NCI-H146 treated with DMSO at 0.1 percent for 48 hours (cell line): ENCODE results near the gene CDC42EP5.
"Not testable (repeated sequence)": the region's sequence is repeated elsewhere in the genome, so short reads cannot be mapped to it uniquely, and the experiment has no call there.

Experiments
- DNase-seq: peaks from one replicate; lab custom pipeline; 2025; ENCODE audit not compliant: unreplicated experiment; lab: John Stamatoyannopoulos, UW

CDC42EP5 gene

DNA sequence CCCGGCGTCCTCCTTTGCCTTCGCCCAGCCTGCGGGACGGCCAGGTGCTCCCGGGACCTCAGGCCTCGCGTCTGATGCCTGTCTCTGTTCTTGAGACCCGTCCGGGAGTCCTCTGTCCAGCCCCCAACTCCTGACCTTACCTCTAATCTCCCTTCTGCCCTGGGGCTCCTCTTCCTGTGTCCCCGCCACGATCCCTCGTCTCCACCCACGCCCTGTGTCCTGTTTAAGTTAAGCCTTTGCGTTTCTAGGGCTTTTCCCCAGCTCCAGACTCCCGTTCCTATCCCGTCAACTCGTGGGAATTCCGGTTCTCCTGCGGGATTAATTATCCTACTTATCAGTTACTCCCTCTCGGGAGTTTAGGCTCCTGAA is 23.4 kb downstream of the CDC42EP5 start:
- DNase-seq = no peak

DNA sequence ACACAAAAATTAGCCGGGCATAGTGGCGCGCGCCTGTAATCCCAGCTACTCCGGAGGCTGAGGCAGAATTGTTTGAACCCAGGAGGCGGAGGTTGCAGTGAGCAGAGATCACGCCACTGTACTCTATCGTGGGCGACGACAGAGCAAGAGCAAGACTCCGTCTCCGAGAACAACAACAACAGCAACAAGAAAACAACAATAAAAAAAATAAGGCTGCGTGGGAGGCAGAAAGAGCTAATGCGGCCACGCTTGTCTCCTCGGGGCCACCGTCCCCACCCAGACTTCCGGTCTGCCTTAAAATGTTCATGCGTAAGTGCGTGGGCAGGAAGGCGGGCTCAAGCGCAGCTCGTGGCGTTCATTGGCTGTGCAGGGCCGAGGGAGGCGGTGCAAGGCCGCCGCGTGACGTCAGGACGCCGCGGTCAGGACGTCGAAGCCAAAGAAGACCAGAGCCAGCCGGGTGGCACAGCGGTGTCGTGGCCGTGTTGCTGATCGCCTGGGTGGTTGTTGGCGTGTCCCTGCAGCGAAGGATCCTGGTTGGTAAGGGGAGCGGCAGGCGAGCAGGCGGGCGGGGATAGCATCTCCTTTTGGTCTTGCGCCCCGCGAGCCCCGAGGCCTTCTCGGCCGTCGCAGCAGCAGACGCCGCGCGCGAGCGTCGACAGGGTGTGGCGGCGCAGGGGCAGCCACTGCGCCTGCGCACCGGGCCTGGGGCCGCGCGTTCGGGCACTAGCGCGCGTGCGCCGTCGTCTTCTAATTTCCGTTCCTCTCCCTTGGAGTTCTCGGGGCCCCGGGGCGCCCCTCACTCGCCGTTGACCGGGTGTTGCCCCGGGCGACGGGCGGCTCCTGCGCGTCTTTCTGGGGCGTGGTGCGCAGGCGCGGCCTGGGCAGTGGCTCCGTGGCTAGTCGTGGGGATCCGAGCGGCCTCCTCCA is 24.1 kb downstream of the CDC42EP5 start, which contains the start of gene LENG8:
Gene LENG8, plus strand, starts transcription at position 426 of the 927 bp plus-strand sequence. CDS start 2,146 bp downstream, outside the sequence.
- DNase-seq = peak; percentile 96

GRCh38 chr19:54448040-54448773 is 24.9 kb downstream of the CDC42EP5 start:
- no peak for DNase-seq

- not testable (repeated sequence) for DNase-seq
These were observed 26.7 kb downstream of the CDC42EP5 start for GRCh38 chr19:54446349-54446748.

DNA sequence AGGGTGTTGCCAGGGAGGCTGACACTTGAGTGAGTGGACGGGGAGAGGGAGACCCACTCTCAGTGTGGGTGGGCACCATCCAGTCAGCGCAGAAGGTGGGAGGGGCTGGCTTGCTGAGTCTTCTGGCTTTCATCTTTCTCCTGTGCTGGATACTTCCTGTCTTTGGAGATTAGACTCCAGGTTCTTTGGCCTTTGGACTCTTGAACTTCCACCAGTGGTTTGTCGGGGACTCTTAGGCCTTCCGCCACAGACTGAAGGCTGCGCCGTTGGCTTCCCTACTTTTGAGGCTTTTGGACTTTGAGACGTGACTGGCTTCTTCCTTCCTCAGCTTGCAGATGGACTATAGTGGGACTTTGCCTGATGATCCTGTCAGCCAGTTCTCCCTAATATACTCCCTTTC is 28.4 kb downstream of the CDC42EP5 start:
- no peak for DNase-seq

DNA sequence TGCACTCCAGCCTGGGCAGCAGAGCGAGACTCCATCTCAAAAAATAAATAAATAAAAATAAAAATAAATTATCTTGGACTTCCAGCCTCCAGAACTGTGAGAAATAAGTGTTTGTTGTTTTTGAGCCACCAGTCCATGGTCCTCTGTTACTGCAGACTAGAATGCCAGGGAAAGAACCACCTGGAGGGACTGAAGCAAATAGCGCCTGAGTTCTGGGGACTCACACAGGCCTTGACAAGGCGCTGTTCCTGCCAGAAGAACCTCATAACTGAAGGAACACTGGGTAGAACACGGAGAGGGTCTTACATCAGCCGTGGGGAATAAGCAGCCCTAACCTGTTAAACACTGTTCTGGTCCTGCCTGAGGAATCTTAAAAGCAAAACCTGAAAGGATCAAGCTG is 32.5 kb downstream of the CDC42EP5 start:
- DNase-seq = no peak

DNA sequence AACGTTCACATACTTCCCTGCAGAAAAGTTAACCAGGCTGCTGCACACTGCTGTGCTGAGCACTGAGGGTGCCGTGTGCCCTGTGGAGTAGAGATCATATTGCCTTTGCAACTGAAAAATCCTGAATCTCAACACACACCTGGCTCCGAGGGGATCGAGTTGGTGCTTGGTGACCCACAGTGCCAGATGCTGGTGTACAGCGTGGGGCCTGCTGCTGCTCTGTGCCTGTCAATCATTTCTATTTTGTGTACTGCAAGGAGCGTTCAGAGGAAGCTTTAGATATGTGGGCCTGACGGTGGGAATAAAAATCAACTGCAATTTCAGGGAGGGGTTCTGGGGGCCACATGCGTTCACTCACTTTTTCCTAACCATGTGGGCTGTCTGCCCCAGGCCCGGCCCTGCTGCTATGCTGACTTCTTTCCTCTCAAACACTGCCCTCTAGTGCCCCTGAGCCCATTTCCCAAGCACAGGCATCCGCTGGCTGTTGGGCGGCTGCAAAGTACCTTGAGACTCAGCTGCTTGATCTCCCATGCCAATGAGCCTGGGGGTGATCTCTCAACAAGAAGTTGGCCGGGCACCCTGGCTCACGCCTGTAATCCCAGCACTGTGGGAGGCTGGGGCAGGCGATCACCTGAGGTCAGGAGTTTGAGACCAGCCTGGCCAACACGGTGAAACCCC is 33.8 kb downstream of the CDC42EP5 start:
- no peak for DNase-seq

DNA sequence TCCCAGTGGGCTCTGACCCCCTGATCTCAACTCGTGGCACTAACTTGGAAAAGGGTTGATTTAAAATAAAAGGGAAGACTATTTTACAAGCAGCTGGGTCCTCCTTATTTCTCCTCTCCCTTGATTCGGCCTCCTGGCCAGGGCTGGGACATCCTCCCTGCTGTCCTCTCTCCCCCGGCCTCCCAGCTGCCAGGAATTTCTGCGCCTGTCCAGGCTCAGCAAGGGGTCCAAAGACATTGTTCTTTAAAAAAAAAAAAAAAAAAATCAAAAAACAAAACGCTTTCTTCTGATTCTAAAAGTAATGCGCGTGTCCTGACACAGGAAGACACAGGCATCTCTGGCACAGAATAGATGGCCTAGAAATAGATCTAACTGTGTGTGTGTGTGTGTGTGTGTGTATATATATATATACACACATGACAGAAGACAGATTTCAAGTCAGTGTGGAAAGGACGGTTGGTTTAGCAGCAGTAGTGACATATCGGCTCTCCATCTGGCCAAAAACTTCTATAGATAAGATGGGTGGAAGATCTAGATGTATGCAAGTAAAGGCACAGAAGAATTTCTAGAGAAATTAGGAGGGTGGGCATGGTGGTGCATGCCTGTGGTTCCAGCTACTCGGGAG is 36.4 kb downstream of the CDC42EP5 start:
- no peak for DNase-seq

DNA sequence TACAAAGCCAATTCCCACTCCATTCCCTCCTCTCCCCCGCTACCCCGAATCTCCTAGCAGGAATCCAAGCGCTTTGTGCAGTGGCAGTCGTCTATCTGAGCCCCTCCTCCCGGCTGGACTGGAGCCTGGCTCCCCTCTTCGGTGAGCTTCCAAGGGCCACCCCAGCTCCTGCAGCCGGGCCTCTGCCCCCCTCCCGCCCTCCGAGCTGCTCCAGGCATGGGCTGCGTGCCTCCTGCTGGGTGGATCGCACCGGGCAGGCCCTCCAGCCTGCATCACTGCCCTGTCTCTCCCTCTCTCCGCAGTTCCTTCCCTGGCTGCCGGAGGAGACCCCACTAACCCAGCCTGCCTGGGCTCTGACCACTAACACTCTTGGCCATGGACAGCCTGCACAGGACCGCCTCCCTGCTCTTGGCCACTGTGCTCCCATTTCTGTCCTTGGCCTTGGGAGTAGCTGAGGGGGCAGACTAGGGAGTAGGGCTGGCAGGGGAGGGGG is 37.0 kb downstream of the CDC42EP5 start:
- no peak for DNase-seq

GRCh38 chr19:54435551-54436016 is 37.5 kb downstream of the CDC42EP5 start:
- no peak for DNase-seq

GRCh38 chr19:54434873-54435214 is 38.3 kb downstream of the CDC42EP5 start:
- no peak for DNase-seq

DNA sequence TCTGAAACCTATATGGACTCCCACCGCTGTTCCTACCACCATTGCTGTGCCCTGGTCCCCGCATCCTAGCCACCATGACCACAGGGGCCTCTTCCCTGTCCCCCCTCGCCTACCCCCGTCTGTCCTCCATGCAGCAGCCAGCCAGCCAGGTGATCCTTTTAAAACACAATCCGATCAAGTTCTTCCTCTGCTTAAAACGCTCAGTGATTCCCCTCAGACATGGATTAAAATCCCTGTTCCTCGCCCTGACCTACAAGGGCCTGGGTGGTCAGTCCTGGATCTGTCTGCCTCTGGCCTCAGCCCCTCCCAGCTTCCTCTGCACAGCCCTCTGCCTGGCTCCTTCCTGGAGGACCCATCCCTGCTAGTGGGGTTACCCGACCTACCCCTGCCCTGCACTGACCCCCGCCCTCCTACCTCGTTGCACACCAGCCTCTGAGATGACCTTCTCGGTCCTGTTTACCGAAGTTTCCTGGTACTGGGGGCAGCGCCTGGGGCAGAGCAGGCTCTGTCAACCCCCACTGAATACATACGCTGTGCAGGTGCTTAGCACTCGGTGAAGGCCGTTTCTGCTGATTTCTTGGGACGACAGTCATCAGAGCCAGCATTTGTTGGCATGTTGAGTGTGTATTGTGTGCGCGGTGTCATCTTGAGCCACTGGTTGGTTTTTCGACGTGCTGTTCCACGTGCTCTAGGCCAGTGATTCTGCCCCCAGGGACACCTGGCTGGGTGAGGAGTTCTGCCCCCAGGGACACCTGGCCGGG is 38.8 kb downstream of the CDC42EP5 start:
- DNase-seq = no peak

DNA sequence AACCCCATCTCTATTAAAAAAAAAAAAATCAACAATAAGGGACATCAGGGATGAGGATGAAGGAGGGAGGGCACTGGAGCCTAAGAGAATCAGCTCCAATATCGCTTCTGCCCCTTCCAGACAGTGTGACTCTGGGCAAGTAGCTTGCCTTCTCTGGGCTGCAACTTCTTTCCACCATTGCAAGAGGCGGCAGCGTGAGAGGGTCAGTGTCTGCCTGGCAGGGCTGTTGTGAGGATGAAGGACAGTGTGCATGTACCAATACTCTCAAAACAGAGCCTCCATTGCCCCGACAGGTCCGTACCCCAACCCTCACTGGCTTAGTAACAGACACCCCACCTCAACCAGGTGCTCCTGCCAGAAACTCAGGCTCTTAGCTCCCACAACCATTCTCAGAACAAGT is 39.4 kb downstream of the CDC42EP5 start:
- DNase-seq = no peak

GRCh38 chr19:54432144-54432738 is 40.9 kb downstream of the CDC42EP5 start:
- DNase-seq = no peak

GRCh38 chr19:54431255-54431838 is 41.7 kb downstream of the CDC42EP5 start:
- DNase-seq = no peak

GRCh38 chr19:54430306-54431254 is 42.5 kb downstream of the CDC42EP5 start:
- no peak for DNase-seq

DNA sequence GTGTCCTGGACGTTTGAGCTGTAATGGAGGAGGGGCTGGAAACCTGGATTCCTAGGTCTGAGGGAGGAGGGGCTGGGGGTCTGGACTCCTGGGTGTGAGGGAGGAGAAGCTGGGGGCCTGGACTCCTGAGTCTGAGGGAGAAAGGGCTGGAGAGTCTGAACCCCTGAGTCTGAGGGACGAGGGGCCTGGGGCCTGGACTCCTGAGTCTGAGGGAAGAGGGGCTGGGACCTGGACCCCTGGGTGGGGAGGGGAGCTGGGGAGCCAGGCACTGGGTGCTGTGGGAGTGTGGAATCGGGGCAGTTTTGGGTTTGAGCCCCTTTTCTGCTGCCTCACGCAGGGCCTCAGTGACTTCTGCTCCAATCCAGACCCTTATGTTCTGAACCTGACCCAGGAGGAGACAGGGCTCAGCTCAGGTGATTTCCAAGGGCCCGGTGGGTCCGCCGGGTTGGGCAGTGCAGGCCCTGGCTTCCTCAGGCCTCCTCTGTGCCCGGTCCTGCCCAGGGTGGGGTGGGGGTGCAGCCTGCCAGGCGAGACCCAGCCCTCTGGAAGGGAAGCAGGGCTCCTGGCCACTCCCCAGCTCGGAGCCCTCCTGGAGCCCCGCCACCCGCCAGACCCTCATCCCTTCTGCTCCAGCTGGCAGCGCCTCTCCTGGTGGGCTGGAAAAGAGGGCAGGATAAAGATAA is 43.4 kb downstream of the CDC42EP5 start:
- DNase-seq = no peak

DNA sequence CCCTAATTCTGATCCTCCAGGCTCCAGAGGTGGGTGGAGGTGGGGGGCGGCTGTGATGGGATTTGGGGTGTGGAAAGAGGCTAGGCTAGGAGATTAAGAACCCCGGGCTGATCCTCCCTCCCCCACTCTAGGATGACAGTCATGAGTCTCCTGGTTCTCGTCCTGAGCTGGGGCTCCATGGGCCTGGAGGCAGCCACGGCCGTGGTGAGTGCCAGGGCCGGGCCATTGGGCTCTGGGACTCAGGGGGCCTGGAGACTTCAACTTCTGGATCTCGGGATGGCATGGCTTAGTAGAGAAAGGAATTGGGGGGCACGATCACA is 44.0 kb downstream of the CDC42EP5 start:
- DNase-seq = no peak
